Activated CD4-positive, alpha-beta T cell treated with anti-CD3 and anti-CD28 coated beads, Interleukin-2, Interleukin-6, amounts not matched to agents 100 ng/mL and 50 ng/mL, durations not matched to agents 16 hours and 8 hours (primary cell): ENCODE measurements around the gene AUNIP.

Source experiments
- DNase-seq: peaks from one replicate; pipeline ENCODE4 v3.0.0-alpha.2; 2020

AUNIP gene

DNA sequence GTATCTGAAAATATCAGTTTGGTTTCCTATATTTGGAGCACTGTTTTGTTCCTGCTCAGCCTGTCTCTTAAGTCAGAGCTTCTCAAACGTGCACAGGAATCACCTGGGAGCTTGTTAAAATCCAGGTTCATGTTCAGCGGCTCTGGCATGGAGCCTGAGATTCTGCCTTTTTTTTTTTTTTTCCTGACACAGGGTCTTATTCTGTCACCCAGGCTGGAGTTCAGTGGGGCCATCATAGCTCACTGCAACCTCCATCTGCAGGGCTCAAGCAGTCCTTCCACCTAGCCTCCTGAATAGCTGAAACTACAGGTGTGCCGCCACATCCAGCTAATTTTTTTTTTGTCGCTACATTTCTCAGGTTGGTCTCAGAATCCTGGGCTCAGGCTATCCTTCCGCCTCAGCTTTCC lies 71.5 kb downstream of the AUNIP start:
- DNase-seq: no peak

DNA sequence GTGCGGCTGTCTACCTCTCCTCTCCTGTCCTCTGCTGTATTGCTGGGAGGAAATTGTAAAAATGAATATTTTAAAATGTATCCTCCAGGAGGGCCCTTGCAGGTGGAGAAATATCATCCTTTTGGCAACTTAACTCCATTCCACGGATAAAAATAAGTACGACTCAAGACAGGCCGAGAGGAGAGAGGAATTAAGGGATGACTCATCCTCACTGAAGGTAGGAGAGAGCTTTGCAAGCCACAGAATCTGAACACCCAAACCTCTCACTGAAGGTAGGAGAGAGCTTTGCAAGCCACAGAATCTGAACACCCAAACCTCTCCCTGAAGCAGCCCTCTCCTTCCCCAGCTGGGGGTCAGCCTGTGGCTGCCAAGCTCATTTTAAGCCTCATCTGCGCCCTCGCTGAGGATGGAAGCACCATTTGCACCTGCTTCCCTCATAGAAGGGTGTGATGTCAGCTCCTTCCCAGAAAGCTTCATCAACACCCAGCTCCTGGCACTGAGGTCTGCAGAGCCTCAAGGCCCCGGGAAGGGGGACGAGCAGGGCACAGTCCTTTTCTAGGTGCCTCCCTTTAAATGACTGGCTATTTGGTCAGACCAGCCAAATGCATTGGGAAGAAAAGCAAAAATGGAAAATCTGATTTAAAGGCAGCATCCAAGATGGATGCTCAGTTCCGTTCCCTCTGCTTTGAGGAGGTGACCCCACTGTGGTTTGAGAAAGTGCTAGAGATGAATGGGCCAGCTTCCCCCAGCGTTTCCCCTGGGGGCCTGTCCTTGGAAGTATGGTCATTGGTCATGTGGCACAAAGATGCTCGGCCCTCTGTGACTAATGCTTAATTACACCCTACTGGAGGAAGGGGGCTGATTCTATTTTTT lies 72.1 kb downstream of the AUNIP start:
- DNase-seq: no peak

GRCh38 chr1:25785333-25786067 lies 73.8 kb downstream of the AUNIP start:
- no peak for DNase-seq

- no peak for DNase-seq
Measured at GRCh38 chr1:25784575-25785051, 74.6 kb downstream of the AUNIP start.
